ENCODE results near the gene CASK.

GRCh38 chrX:41779941-41780340 lies 143.4 kb downstream of the CASK start:
- no peak for TF ChIP-seq POLR2A (IDR thresholded peaks at IDR 0.05; ENCODE audit: low read length)
- no peak for TF ChIP-seq GATA1 (IDR thresholded peaks at IDR 0.05; ENCODE audit: low read depth, low read length)

All from erythroblast (primary cell).